GM19467 (cell line): Measurements from ENCODE around the gene CAPN1.

ENCODE experiments used
- ATAC-seq: cut with Tn5 transposase; IDR thresholded peaks from one replicate; pipeline ENCODE4 v1.9.1; 2021; ENCODE audit warnings: mild to moderate bottlenecking, moderate library complexity; ENCODE audit not compliant: unreplicated experiment

The CAPN1 gene

GRCh38 chr11:65189191-65189590, 7.5 kb downstream of the CAPN1 start:
- no peak for ATAC-seq

DNA sequence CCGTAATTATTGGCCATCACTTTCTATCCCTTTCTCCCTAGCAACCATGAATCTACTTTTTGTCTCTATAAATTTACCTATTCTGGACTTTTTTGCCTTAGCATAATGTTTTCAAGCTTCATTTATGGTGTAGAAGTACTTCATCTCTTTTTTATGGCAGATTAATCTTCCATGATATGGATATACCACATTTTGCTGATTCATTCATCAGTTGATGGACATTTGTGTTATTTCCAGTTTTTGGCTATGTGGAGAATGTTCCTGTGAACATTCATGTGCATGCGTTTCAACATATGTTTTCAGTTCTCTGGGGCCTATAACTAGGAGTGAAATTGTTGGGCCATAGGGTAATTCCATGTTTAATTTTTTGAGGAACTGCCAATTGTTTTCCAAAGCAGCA, 12.8 kb downstream of the CAPN1 start:
- no peak for ATAC-seq

GRCh38 chr11:65204143-65204542, 22.4 kb downstream of the CAPN1 start:
- no peak for ATAC-seq

DNA sequence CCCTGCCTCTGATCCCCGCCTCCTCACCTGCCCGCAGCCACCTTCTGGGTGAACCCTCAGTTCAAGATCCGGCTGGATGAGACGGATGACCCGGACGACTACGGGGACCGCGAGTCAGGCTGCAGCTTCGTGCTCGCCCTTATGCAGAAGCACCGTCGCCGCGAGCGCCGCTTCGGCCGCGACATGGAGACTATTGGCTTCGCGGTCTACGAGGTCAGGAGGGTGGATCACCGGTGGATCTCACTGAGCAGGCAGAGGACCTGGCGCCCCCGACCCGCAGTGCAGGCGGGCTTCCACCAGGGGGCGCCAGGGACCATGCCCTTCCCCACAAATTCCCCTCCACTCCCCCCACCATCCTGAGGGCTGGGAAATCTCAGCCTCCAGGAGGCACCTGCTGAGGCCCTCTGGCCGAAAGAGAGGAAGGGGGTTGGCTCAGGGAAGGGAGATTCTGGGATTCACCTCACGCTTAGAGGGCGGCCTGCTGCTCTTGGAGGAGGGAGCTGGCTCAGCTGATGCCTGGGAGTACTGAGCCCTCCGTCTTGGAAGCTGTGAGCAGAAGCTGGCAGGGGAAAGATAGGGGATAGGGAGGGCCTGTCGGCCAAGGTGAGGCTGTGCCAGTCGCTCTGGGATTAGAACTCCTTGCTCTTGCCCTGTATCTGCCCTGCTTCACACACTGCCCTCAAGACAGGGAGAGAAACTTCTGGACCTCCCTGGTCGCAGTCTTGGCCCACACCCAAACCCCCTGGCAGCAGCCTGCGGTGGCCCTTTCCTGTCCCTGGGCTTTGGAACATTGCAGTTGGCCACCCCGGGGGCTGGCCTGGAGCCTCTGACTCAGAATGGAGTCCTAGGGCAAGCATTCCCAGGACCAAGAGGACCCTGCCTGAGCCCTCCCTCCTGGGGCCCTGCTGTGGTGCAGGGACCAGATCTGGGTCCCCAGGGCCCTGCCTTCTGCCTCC, 23.2 kb downstream of the CAPN1 start:
- no peak for ATAC-seq

DNA sequence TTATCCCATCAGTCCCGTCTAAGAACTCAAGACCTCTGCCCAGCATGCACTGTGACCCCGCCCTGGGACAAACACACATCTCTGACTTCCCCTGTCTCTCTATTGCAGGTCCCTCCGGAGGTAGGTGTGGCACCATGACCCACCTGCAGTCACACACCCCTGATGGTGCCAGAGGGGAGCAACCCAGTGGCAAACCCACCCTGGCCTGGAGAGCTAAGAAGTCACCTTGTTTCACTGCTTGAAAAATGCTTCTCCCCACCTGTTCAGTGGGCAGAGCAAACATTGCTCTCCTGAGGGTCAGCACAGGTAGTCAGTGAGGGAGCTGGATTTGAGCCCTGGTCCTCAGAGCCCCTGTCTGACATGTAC, 23.9 kb downstream of the CAPN1 start:
- no peak for ATAC-seq

- ATAC-seq = no peak
Observed at GRCh38 chr11:65206441-65206841, 24.7 kb downstream of the CAPN1 start.

GRCh38 chr11:65206901-65207300, 25.2 kb downstream of the CAPN1 start:
- ATAC-seq = no peak

GRCh38 chr11:65207918-65208784, 26.4 kb downstream of the CAPN1 start:
- ATAC-seq = no peak

- no peak for ATAC-seq
Observed at GRCh38 chr11:65208785-65209710, 27.3 kb downstream of the CAPN1 start.

GRCh38 chr11:65209711-65210360, 28.1 kb downstream of the CAPN1 start:
- no peak for ATAC-seq

DNA sequence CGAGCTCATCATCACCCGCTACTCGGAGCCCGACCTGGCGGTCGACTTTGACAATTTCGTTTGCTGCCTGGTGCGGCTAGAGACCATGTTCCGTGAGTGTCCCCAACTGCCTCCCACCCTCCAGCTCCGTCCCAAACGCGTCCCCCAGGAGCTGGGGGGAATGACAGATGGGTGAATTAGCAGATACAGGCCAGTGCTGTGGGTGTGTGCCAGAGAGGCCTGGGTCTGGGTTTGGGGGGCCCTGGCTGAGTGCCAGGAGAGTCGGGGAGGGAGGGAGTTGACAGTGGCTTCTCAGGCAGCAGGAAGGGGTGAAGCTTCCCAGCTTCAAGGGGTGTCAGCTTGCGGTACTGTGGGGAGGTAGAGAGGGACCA, 28.6 kb downstream of the CAPN1 start:
- ATAC-seq = no peak

- ATAC-seq = no peak
Observed at GRCh38 chr11:65210748-65211147, 29.0 kb downstream of the CAPN1 start.

- no peak for ATAC-seq
Observed at GRCh38 chr11:65211293-65212105, 29.8 kb downstream of the CAPN1 start.

DNA sequence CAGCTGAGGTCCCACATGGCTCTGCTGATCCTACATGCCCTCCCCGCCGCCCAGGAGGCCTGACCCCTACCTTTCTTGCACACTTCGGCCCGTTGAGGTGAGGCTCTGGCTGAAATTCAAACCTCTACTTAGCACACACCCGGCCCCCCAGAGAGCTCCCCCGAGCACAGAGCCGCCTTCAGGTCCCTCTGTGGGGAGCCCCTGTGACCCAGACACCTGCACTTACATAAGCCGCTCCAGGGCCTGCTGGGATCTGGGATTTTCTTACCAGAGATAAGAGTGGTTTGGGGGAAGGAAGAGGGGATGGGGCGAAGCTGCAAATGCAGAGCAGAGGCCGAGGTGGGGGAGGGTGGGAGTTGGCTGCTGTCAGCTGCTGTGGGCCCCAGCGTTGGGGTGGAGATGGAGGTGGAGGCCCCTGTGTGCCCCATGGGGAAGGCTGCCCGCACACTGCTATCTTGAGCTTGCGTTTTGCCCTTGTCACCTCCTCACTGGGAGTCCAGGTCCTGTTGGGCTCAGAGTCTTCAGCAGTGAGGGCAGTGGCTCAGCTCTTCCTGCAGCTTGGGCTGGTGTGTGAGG, 30.6 kb downstream of the CAPN1 start:
- no peak for ATAC-seq

- ATAC-seq = no peak
Observed at GRCh38 chr11:65213322-65214211, 31.8 kb downstream of the CAPN1 start.

- no peak for ATAC-seq
Observed at GRCh38 chr11:65214212-65214845, 32.6 kb downstream of the CAPN1 start.

DNA sequence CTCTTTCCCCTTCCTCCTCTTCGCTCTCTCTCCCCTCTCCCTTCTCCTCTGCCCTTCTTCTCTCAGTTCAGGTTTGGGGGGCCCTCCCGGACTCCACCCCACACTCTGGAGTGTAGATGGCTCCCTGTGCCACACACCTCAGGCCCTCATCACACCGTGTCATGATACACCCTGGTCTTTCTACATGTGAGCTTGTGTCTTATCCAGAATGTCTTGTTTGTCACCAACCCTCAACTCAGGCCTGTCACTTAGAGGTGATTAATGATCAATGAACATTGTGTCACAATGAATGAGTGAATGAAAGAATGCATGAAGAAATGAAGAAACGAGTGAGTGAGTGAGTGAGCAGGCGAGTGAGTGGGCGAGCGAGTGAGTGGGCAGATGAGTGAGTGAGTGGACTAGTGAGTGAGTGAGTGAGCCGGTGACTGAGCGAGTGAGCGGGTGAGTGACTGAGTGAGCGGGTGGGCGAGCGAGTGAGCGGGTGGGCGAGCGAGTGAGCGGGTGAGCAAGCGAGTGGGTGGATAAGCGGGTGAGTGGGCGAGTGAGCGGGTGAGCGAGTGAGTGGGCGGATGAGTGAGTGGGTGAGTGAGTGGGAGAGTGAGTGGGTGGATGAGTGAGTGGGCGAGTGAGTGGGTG, 33.8 kb downstream of the CAPN1 start:
- no peak for ATAC-seq
